ENCODE data around the gene HHATL.
A peak's percentile ranks its signal among the peaks of the same experiment; 100 is the strongest.

Gene HHATL

DNA sequence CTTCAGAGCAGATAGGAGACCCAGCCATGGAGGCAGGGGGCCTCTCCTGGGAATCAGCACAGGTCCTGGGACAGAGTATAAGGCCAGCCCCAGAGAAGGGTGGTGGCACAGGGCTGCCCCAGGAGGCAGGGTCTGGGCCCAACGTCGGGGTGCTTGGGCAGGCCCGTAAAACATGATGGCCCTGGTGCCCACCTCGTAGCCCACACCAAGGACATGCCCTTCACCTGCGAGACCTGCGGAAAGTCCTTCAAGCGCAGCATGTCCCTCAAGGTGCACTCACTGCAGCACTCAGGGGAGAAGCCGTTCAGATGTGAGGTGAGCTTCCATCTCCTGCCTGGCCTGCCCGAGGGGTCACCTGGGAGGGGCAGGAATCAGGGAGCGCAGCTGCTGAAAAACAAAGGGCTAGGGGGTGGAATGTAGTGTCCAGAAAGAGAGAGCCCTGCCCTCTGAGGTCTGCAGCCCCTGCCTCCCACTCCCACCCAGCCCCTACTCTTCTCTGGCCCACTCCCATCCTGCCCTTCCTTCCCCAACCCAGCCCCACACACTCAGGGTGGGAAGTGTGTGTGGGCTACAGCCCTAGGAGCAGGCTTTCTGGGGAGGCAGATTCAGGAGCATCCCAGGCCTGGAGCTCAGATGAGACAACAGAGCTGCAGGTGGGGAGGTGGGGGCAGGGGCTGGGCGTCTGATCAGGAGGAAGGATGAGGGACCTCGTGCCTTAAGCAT is 39.6 kb downstream of the HHATL start:
- no peak for DNase-seq

DNA sequence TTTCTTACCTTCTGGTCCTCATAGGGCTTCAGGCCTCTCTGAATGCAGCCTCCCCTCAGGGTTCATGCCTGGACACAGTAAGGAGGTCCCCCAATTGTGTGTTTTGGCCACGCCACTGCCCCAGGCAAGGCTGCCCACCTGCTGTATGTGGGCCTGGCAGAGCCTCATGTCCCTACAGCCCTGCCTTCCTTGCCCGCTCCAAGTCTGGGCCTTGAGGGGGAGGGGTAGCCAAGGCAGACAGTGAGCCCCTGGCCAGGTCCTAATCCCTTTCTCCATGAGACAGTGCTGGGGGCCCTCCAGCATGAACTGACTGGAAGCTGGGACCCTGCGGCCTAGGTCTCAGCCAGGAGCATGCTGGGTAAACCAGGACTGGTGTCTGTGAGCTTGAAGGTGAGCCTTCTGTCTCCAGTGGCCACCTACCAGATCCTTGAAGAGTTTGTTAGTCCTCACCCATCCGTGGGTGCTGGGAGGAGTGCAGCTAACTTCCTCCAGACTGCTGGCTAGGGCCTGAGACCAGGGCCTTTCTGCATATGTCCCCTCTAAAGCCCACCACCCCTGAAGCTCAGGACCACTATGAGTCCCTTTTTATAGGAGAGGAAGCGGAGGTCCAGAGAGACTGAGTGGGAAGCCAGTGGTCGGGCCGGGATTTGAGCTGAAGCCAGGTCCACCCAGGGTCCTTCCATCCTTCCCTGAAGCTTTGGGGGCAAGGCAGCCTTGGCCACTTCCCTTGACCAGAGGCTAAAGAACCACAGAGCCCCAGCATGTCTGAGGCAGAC is 40.4 kb downstream of the HHATL start:
- DNase-seq: no peak

DNA sequence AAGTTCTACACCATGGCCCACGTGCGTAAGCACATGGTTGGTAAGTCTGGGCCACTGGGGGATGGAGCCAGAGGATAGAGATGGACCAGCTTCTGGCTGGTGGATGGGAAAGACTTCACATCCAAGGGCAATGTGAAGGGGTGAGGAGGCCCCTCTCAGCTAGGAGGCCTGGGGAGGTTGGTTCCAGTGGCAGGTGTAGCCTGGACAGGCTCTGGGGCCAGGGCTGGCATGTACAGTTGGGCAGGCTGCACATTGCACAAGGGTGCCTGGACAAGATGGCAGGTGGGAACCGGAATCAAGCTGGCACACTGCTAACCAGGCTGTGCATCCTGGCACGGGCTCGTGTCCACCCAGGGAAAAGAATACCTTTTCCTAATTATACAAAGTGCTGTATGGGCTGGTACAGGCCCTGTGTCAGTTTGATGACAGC is 41.0 kb downstream of the HHATL start:
- DNase-seq: no peak

DNA sequence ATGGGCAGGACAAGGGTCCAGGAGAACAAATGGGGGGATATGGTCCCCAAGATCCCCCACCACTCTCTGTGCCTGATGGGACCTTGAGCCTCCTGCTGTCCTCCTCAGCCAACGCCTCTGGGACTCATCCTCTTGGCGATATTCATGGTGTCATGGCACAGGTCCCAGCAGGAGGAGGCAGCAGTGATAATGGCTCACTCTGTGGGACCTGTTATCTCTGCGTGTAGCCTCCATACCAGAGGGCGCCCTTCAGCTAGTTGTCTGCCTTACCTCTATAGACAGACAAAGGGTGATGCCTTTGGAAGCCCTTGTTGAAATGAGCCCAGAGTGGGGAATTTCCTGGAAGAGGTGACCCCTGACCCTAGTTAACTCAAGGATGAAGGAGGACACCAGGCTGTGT is 41.7 kb downstream of the HHATL start:
- no peak for DNase-seq

DNA sequence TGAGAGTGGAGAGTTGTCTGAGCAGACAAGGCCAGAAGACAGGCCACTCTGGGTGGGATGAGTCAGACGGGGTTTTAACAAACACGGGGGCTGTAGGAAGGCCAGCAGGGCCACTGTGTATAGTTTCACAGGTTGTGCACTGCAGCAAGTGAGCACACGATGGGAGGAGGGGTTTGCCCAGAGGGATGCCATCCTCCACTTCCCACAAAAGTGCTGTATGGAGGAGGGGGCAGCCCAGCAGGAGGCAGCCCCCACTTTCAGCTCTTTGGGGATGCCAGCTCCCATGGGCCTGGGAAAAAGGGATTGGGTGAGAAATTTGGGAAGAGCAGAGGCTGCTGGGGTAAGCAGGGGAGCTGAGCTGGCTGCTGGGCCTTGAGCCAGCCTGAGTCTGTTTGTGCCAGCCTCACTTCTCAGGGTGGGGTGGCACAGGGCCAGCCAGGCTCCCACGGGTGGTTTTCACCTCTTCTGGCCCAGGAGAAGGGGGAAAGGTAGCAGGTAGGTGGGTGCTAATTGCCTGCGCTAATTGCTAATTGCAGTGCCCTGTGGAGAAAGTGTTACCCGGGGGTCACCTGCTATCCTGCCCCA is 42.4 kb downstream of the HHATL start:
- DNase-seq: no peak

DNA sequence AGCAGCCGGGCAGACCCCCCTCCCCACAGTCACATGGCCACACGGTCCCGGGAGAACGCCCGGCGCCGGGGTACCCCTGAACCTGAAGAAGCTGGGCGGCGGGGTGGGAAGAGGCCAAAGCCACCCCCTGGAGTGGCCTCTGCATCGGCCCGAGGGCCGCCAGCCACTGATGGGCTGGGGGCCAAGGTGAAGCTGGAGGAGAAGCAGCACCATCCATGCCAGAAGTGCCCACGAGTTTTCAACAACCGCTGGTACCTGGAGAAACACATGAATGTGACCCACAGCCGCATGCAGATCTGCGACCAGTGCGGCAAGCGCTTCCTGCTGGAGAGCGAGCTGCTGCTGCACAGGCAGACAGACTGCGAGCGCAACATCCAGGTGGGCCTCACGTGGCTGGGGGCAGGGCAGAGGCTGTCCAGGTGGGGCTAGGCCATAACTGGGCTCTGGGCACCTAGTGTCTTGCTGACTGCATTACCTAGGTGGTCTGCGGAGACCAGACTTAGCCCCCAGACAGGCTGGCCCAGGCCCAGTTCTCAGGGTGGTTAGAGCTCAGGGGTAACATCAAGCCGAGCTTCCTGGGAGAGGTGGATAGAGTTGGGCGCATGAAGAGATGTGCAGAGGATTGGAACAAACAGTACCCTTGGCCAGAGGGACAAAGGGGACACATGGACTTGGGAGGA is 43.0 kb downstream of the HHATL start:
- no peak for DNase-seq

DNA sequence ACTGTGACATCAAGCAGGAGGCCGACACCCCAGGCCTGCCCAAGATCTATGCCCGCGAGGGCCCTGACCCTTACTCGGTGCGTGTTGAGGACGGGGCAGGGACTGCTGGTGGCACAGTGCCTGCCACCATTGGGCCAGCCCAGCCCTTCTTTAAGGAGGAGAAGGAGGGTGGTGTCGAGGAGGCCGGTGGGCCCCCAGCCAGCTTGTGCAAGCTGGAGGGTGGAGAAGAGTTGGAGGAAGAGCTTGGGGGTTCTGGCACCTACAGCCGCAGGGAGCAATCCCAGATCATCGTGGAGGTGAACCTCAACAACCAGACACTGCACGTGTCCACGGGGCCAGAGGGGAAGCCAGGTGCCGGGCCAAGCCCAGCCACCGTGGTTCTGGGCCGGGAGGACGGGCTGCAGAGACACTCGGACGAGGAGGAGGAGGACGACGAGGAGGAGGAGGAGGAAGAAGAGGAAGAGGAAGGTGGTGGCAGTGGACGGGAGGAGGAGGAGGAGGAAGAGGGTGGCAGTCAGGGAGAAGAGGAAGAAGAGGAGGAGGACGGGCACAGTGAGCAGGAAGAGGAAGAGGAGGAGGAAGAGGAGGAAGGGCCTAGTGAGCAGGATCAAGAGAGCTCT is 43.7 kb downstream of the HHATL start:
- DNase-seq: no peak

DNA sequence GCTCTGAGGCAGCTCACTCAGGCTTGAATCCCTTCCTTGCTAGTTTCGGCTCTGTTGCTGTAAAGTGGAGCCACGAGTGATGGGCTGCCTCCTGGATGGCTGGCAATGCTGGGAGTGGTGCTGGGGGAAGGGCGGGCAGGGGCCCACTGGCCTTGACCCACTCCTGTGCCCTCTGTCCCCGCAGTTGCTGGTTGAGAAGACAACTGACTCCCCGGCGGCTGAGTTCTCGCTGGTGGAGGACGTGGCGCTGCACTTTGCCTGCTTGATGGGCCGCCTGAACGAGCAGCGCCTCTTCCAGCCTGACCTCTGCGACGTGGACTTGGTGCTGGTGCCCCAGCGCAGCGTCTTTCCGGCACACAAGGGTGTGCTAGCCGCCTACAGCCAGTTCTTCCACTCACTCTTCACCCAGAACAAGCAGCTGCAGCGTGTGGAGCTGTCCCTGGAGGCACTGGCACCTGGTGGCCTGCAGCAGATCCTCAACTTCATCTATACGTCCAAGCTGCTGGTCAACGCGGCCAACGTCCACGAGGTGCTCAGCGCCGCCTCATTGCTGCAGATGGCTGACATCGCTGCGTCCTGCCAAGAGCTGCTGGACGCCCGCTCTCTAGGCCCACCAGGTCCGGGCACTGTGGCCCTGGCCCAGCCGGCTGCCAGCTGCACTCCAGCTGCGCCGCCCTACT is 44.4 kb downstream of the HHATL start:
- DNase-seq: no peak

DNA sequence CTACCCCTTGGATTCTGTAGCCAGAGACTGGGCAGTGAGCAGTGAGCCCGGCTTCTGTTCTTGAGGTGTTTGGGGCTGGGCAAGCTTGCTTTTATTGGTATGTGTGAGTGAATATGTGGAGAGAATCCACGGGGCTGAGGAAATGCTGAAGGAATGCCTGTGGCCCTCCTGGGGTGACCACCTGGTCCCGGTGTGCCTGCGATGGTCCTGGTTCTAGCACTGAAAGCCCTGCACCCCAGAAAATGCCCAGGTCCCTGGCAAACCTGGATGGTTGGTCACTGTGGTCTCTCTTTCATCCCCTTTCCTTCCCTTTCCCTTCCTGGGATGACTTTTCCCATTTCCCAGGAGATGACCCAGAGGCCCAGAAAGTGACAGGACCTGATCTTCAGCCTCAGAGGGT is 44.9 kb downstream of the HHATL start:
- DNase-seq: no peak

DNA sequence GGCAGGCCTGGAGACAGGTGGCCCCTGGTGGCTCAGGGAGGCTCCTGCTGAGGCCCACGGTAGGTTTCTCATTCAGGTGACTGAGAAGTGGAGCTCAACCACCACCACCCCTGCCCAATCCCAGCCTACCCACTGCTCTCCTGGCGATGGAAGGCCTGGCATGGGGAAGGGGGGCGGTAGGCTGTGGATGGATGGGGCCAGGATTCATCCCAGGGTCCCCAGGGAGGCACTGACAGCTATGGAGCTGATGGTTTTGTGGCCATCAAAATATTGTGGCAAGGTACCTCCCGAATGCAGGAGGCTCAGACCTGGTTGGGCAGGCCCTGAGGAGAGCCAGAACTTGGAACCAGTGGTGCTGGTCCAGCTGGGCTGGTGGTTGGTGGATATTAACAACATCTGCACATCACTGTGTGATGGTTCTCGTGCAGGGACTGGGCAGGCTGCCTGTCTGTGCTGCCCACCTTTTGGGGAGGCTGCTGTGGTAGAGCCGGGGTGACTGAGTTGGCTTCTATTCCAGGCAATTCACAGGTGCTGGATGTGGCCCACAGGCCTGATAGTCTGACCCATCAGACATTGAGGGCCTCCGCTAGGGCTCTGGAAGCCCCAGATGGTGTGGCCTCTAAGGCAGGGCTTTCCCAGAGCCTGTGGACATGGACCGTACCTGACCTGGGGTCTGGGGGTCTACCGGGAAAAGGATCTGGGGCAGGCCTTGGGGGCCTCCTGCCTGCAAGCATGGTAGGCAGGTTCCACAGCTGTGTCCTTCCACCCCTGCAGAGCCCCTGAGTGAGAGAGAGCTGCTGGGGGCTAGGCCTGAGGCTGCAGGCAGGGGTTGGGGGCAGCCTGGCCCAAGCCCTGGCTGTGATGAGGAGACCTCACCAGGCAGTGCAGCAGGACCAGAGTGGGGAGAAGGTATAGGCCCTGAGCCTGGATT is 45.7 kb downstream of the HHATL start:
- DNase-seq: no peak

DNA sequence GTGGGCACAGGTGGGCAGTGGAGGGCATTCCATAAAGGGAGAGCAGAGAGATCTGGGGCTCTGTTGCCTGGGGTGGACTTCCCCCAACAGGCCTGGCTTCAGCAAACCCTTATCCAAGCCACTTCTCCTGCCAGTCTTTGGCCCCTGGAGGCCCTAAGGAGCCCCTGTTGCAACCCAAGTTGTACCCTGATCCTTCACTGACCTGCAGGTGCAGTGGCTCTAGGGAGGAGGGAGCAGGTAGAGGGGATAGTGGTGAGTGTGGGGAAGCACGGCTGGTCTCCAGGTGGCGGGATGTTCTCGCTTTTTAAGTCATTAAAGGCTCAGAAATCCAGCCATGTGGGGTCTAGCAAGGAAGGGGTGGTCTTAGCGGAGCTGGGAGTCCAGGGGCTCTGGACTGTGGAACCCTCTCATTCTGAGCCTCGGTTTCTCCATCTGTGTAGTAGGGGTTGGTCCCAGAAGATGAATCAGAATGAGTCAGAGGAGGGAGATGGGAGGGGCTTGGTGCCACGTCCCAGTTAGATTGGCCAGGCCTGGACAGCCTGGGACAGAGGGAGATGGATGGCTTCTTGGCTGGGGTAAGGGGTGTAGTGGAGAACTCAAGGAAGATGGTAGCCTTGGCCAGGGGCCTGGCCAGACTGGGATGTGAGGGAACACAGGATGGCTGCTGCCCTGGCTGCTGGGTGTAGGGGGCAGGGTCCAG is 46.5 kb downstream of the HHATL start:
- DNase-seq: no peak

DNA sequence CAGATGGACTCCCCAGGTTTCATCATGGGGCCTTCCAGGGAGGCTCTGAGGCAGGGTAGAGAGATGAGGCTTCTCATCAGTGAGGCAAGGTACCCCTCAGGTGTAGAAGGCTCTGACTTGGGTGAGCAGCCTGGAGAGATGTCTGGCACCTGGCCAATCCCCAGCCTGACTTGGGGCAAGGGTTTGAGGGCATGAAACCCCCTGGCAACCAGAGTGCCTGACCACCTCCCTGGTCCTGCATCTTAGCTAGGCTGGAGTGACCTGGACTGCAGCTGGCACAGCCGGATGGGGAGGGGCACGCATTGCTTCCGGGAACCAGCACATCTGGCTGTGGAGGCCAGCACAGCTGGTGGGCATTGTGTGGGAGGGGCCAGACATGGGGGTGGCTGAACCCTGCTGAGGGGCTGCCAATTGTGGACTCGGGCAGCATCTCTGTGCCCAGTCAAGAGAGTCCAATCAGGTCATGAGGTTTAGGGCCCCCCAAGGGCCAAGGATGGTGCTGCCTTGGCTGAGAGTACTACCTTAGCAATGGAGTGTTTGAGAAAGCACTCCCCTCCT is 47.2 kb downstream of the HHATL start:
- no peak for DNase-seq

DNA sequence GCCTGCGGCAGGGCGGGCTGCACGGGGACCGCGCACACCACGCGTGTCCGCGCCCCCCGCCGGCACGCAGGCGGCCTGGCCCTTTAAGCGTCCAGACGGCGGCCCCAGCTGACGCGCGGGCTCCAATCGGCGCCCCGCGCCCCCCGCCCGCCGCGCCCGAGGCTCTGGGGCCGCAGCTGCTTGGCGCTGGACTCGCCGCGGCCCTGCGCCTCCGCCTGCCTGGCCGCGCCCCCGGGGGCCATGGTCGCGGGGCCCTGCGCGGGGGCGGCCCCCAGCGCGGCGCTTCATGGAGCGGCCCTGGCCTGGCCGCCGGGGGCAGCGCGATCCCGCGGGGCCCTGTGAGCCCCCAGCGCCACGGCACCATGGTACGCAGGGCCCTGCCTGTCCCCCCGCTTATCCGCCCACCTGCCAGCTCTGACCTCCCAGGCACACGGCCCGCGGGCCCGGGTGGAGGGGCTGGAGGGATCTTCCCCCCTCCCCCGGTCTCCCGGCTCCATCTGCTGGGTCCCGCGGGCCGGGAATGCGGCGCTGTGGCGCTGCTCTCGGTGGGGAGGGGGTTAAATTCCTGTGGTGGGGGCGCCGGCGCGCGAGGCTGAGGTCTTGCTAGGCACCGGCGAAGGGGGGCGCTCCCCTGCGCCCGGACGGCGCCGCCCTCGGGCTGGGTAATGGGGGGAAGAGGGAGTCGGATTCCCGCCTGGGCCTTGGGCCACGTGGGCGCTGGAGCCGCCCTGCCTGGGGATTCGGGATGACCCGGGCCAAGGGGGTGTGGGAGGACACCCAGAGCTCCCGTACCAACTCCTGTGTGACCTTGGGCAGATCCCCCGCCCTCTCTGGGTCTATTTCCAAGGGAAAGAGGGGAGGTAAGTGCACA is 48.0 kb downstream of the HHATL start:
- DNase-seq: no peak

DNA sequence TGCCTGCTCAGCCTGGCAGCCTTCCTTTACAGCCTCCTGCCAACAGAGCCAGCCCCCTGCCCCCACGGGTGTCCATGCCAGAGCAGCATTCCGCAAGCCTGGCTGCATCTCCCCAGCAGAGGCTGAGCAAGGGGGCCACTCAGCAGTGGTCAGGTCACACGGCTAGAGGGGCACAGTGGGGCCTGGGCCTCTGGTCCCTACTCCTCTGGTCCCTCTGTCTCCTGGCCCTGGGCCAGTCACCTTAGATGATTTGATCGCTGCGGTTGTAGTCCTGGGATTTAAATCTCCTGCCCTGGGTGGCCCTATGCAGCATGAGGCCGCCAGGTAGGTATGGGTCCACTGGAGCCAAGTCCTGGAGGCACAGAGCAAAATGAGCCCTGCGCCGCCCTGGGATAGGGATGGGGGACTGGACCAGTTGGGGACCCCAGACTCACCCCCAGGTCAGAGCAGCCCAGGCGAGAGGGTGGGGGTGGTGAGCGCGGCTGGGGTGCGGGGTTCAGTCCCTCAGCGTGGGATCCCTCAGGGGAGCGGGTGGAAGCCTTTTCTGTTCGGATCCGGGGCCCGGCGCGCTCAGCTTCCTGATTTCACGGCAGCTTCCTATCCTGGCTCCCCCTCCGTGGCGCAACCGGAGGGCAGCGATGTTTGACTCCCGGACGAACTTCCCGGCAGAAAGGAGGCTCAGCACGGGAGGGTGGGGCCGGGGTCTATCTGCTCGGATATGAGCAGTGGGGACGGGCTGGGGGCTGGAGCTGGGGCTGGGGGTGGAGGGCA is 48.9 kb downstream of the HHATL start, which contains the start of gene ZBTB47:
ZBTB47 (plus strand) TSS at position 138 of the 771 bp plus-strand sequence. CDS start 4,659 bp downstream, outside the sequence.
- DNase-seq: no peak

DNA sequence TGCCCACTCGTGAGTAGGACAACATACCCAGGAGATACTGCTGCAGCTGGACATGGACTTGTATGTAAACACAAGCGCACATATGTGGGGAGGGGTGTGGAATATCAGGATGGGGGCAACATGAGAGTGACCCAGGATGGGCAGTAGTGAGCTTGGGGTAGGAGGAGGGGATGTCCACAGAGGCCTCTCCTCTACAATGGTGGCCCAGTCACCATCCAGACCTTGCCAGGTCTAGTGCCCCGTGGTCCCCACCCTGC is 49.4 kb downstream of the HHATL start:
- DNase-seq: no peak

DNA sequence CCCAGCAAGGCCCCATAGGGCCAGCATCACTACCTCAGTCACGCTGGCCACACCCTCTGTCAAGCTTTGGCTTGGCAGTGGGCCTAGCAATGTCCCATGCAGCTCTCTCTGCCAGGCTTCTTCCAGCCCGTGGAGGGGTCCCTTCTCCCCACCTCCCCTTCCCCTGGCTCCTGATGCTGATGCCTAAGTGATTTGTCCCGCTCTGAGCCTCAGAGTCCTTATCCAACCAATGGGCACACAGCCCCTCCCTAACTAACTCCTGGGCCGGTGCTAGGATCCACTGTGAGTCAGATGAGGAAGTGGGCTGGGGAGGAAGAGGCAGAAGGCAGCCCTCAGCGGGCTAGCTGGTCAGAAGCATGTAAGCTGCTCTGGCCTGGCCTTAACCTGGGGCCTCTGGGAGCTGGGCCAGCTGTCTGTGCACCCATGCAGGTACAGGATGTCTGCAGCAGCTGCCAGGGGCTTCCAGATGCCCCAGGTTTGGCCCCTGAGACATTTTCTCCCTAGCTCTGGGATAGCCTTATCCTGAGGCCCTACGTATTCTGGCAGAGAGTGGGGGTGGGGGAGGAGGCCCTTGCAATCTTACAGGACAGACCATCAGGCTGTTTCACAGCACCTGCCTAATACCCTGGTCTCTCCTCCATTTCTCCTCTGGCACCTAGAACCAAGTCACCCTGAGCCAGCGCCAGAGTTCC is 49.8 kb downstream of the HHATL start:
- peak; percentile 66 for DNase-seq

DNA sequence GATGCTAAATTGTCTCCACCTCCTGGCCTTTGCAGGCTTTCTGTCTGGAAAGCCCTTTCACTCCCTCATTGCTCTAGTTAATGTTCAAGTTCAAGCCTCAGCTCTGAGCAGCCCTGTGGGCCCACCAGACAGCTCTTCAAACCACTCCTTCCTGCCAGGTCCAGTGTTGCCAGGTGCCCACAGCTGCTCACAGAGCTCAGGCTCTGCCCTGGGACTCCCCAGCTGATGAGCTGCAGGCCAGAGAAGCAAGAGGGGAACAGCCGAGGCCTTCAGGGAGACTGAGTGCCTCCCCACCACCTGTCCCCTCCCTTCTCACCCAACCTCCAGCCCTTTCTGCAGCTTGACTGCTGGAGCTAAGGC is 50.4 kb downstream of the HHATL start:
- DNase-seq: no peak

All from CD4-positive, alpha-beta T cell treated with Interleukin-15 for 1 hour (primary cell).